GM12864 (cell line): ENCODE data around the gene FNDC3A.

Experiments
- DNase-seq: peaks from one replicate; pipeline ENCODE4 v3.0.0-alpha.2; 2011; ENCODE audit warnings: low read depth
- H3K4me3 ChIP-seq: 2 replicates; pipeline ENCODE4 v1.5.1; 2011; ENCODE audit warnings: mild to moderate bottlenecking, low read depth, low read length, control low read depth
- TF ChIP-seq, protein P1 (sequence below): IDR thresholded peaks from 2 replicates; pipeline ENCODE4 v1.5.1; 2011; ENCODE audit warnings: low read depth, mild to moderate bottlenecking, moderate library complexity, low read length, control low read depth, inconsistent platforms; ENCODE audit errors: missing control alignments

FNDC3A gene

GRCh38 chr13:49241296-49241695, 265.6 kb downstream of the FNDC3A start:
- no peak for DNase-seq
- H3K4me3 ChIP-seq, result no peak overlapping the region
- TF ChIP-seq, protein P1, sequence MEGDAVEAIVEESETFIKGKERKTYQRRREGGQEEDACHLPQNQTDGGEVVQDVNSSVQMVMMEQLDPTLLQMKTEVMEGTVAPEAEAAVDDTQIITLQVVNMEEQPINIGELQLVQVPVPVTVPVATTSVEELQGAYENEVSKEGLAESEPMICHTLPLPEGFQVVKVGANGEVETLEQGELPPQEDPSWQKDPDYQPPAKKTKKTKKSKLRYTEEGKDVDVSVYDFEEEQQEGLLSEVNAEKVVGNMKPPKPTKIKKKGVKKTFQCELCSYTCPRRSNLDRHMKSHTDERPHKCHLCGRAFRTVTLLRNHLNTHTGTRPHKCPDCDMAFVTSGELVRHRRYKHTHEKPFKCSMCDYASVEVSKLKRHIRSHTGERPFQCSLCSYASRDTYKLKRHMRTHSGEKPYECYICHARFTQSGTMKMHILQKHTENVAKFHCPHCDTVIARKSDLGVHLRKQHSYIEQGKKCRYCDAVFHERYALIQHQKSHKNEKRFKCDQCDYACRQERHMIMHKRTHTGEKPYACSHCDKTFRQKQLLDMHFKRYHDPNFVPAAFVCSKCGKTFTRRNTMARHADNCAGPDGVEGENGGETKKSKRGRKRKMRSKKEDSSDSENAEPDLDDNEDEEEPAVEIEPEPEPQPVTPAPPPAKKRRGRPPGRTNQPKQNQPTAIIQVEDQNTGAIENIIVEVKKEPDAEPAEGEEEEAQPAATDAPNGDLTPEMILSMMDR, result no peak

DNA sequence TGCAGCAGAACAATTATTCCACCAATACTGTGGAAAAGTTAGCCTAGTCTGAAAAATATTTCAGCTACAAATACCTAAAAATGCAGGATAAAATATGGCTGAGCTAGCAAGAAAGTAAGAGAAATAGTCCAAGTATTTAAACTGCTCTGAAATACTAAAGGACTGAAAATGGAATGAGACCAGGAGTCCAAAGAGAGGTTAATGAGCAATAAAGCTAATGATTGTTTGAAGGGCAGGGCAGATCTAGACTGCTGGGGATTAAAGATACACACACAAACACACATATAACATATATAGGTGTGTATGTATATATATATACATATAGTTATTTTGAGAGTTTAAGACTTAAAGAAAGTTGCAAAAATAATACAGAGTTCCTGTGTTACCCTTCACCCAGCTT, 269.4 kb downstream of the FNDC3A start:
- TF ChIP-seq, protein P1, result no peak

GRCh38 chr13:49246850-49247642, 271.3 kb downstream of the FNDC3A start:
- TF ChIP-seq, protein P1, result no peak
- no peak for DNase-seq

More for the DNA sequence above, 269.4 kb downstream of the FNDC3A start:
- no peak for DNase-seq
- H3K4me3 ChIP-seq, result no peak overlapping the region

GRCh38 chr13:49247643-49248621, 272.2 kb downstream of the FNDC3A start, which contains the start of gene CDADC1:
Gene CDADC1 (plus strand): TSS chr13:49247925. CDS start chr13:49248038, 113 bp downstream.
- TF ChIP-seq, protein P1, result no peak
- H3K4me3 ChIP-seq, result peak within 1 kb of the TSS; percentile 94
- peak; percentile 80 for DNase-seq

More at GRCh38 chr13:49246850-49247642, 271.3 kb downstream of the FNDC3A start:
- H3K4me3 ChIP-seq, result peak overlapping the region; percentile 94

- TF ChIP-seq, protein P1, result peak; percentile 30
- no peak for DNase-seq
These were observed 272.9 kb downstream of the FNDC3A start for GRCh38 chr13:49248622-49249002.

DNA sequence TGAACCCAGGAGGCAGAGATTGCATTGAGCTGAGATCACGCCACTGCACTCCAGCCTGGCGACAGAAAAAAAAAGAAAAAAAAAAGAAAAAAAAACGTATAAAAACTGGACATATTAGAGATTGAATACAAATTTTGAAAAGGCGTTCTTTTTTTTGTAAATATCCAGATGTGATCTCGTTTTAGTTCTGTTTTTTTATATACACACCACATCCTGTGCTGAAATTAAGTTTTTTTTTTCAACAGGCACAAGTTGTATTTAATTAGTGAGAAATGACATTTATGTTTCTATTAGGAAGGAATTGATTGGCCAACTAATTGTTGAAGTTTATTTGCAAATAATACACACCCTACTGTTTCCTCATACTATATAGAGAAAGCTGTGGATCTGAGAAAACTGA, 275.6 kb downstream of the FNDC3A start:
- DNase-seq, result no peak
- TF ChIP-seq, protein P1, result no peak
- no peak overlapping the region for H3K4me3 ChIP-seq

More at GRCh38 chr13:49248622-49249002, 272.9 kb downstream of the FNDC3A start:
- H3K4me3 ChIP-seq, result peak overlapping the region; percentile 94
